GM19397 (cell line): Measurements from ENCODE around the gene TEAD4.

Experiments
- ATAC-seq: cut with Tn5 transposase; IDR thresholded peaks from one replicate; pipeline ENCODE4 v1.9.1; 2021; ENCODE audit warnings: mild to moderate bottlenecking, moderate library complexity; ENCODE audit not compliant: unreplicated experiment

TEAD4 gene

DNA sequence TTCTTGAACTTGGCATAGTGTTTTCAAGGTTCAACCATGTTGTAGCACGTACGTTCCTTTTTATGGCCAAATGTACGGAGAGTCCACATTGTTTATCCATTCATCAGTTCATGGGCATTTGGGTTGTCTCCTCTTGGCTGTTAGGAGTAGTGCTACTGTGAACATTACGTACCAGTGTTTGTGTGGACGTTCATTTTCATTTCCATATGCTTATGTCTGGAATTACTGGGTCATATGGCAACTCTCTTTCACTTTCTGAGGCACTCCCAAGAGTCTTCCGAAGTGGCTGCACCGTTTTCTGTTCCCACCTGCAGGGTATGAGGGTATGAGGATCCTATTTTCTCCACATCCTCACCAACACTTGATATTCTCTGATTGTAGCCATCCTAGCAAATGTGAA, 68.9 kb downstream of the TEAD4 start:
- no peak for ATAC-seq

- ATAC-seq: no peak
Measured at GRCh38 chr12:3030821-3031429, 71.7 kb downstream of the TEAD4 start.

DNA sequence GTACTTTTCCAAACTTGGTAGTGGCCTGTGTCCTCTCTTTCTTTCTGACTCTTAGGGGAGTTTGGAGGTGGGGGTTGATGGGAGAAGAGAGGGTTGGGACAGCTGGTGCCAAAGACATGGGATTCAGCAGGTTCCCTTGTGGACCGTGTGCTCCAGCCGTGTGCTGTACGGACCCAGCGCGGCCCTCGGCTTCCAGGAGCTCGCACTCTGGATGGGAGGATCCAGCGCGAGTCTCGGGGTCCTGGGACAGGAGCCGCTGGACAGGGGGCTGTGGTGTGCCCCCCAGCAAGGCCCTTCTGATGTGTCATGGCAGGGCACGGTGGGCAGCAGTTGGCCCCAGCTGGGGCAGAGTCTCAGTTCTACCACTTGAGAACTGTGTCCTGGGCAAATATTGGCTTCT, 73.0 kb downstream of the TEAD4 start:
- no peak for ATAC-seq

DNA sequence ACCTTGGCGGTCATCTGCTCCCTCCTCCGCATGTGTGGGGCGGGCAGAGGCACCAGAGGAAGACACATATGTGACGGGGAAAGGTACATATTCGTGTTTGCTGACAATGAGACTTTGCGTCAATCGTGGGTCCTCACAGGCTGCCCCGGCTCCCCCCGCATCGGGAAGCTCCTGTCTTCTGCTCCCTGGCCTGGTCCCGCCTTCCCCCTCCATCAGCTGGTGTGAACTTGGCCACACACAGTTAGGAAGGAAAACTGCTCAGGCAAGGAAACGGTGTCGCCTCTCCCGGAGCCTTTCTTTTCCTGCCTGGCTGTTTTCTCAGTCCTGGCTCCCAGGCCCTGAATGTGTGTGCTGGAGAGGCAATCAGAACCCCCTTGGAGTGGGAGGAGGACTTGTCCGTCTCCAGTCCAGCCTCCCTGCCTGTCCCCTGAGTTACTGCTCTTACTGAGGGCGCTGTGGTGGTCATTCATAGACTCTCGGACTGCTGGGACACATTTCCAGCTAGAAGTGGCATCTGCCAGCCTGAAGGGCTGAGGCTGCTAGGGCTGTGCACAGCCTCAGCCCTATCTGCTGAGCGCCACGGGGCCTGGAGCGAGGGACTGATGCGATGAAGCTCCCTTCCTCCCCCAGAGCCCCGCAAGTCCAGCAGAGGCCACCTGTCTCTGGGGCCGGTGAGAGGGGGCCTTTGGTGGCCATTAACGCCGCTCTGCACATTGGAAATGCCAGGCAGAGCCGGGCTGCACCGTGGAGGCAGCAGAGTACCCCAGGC, 73.8 kb downstream of the TEAD4 start:
- no peak for ATAC-seq

- no peak for ATAC-seq
Measured at GRCh38 chr12:3033539-3033867, 74.3 kb downstream of the TEAD4 start.

DNA sequence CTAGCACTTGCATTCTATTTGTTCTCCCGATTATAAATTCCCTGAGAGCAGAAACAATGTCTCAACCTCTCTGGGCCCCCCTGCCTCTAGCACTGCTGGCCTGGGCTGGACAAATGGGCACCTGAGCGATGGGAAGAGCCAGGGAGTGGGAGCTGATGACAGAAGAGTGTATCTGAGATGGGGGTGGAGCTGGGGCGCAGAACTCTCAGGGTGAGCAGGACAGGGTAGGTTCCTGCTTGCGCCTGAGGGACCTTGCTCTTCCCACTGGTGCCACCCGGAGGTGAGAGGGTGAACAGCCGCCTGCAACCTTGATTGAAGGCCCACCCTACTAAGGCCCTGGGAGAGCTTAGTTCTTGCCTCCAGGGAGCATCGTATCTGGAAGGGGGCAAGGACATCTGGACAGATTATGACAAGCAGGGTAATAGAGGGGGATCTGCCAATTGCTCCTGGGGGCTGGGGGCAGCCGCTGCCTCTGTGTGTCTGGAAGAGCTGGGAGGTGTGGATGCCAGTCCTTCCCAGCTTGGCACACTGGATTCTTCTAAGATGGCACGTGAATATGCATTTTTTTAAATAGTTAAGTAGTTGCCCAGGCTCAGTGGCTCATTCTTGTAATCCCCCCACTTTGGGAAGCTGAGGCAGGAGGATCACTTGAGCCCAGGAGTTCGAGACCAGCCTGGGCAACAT, 75.0 kb downstream of the TEAD4 start:
- no peak for ATAC-seq

DNA sequence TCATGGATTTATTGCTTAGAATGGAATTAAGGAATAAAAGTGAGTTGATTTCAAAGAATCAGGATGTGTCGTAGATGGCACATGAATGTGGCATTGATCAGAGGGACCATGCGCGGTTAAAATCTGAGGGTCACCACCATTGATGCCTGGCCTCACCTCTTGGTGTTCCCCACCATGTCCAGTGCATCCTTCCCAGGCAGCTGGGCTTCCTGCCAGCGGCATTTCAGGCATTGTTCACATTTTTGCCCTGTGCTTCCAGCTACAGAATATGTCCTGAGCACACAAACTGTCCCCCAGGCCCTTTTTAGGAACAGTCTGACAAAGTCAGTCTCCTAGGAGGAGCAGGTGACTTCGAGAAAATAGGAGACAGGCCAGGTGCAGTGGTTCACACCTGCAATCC, 76.0 kb downstream of the TEAD4 start:
- ATAC-seq: no peak

GRCh38 chr12:3035815-3036702, 76.9 kb downstream of the TEAD4 start:
- ATAC-seq: no peak

DNA sequence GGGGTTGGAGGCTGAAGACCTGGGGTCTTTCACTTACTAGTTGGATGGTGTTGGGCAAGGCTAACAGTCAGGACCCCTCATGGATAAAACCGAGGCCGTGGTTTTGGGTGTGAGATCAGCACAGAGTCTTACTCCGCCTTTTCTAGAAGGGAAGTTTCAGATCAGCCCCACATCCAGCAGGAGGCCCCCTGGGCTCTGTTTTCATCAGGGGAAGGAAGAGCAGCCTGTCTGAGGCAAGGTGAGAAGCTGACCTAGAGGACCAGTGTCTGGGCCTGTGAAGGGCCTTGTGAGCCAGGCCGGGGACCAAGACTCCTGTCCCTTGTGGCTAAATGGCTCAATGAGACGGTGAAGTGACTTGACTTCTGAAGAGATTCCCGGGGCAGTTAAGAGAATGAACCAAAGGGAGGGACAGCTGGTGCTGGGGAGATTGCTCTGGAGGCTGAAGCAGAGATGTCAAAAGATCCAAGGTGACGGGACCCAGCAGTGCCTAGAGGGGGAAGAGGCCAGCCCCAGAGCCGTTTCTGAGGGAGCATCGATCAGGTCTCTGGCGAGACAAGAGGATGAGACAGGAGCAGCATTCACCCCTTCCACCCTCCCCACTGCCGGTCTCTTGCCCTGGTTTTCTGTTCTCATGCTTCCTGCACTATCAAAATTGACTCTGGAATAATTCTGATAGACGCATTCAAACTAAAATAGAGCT, 77.9 kb downstream of the TEAD4 start:
- ATAC-seq: no peak

- no peak for ATAC-seq
Measured at GRCh38 chr12:3038166-3038565, 79.0 kb downstream of the TEAD4 start.

DNA sequence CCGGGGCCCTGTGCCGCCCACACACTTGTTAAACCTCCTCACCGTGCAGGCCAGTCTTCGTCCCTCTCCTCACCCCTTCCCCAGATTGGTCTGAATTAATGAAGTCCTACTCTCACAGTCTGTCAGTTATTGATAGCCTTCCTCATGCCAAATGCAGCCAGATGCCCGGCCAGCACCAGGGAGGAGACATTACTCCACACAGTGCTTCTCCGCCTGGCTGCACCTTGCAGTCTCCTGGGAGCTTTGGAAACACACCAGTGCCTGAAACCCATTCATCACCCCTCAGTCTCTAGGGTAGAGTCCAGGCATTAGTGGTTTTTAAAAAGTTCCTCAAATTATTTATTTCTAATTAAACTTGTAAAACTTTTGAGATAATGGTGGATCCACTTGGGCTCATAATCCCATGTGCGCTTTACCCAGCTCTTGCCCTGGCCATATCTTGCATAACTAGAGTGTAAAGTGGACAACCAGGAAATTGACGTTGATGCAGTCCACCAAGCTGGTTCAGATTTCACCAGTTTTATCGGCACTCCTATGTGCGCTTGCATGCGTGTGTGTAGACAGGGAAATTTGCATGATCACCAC, 79.8 kb downstream of the TEAD4 start:
- ATAC-seq: no peak

GRCh38 chr12:3040026-3040656, 80.9 kb downstream of the TEAD4 start:
- no peak for ATAC-seq

GRCh38 chr12:3040663-3041544, 81.7 kb downstream of the TEAD4 start:
- no peak for ATAC-seq

- no peak for ATAC-seq
Measured at GRCh38 chr12:3041558-3042164, 82.5 kb downstream of the TEAD4 start.

GRCh38 chr12:3042394-3042793, 83.2 kb downstream of the TEAD4 start:
- ATAC-seq: no peak

DNA sequence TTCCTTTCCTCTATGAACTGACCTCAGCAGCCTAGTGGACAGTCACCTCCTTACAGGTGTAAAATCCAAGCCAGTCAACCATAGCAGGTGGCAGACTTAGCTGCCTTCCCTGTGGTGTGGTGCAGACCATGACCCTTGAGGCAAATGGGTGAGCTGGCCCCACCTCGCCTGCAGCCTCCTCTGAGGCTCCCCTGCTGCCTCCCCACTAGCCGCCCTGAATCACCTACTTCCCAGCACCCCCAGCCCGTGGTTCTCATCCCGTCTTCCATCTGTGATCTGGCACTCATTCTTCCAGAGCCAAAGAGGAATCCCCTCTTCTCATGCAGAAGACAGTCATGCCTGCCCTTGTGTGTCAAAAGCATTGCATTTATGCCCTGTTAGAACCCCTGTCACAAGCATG, 83.6 kb downstream of the TEAD4 start:
- no peak for ATAC-seq

GRCh38 chr12:3043406-3043805, 84.2 kb downstream of the TEAD4 start:
- no peak for ATAC-seq

DNA sequence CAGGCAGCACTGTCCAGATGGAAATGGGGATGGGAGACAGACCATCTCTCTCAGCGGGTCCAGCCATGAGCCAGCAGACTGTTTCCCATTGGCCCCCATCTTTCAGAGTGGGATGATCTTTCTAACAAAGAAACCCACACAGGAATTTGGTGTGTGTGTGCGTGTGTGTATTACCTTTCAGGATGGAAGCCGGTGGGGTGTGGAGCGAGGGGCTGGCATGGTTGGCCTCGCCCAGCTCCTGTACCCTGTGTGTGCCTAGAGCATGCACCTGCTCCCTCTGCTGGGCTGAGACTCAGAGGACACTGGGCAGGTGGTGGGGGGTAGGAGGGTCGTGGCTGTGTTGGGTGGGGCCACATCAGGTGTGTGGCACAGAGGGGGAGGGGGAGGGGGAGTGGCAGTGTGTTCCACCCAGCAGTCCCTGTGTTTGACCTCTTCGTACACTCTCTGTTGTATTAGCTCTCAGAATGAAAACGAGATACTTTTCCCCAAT, 85.0 kb downstream of the TEAD4 start:
- no peak for ATAC-seq
